Measurements from ENCODE around the gene IPO9. TPM values are rescaled to one million over a fixed set of nuclear protein-coding genes. Genes with fewer than 3 reads are reported as not detected.

Gene IPO9
- total and polyA plus RNA-seq, 10 of the 15 experiments (the other 5 are each of a cell fraction or from before 2014, with no cell fraction given): 19.1 to 77.3 (median 34.1) TPM

DNA sequence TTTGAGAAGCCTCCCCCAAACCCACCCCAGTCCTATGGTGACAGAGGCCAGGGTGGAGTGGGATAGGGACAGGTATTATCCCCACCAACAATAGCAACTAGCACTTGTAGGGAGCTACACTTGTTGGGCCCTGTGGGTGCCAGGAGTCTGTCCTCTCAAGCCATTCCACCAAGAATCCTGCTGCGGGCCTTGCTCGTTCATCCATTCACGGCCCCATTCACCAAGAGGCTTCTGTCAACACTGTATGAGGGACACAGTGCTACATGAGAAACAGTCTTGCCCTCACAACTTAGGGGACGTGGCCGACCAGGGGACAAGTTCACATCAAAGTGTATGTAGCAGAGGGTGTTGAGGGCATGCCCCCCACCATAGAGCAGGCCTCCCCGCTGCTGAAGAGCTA is 78.7 kb downstream of the IPO9 start:
- ATAC-seq (no peak), FAIRE-seq (no peak), DNase-seq (ENCODE audit: low read depth, low spot score) (no peak)
- Histone ChIP-seq H3K36me3 (ENCODE audit: control insufficient read depth in 2 of 2, insufficient read depth in 2 of 2, low read length in 1 of 2) (no peaks in the 10 kb centered on the region), H3K4me3 (no peak overlapping the region), H2AFZ (ENCODE audit: control insufficient read depth, low read depth, low read length) (no peak overlapping the region), H3K4me1 (ENCODE audit: control insufficient read depth, insufficient read depth, low read length) (no peaks in the 10 kb centered on the region), H3K79me2 (ENCODE audit: control insufficient read depth, insufficient read depth, low read length) (no peaks in the 10 kb centered on the region), H3K27ac (ENCODE audit: control insufficient read depth, insufficient read depth) (no peak overlapping the region), H3K4me2 (ENCODE audit: control insufficient read depth, insufficient read depth) (no peak overlapping the region), H3K9ac (ENCODE audit: control insufficient read depth, insufficient read depth, low read length) (no peak overlapping the region), H4K20me1 (ENCODE audit: control insufficient read depth, insufficient read depth) (no peaks in the 10 kb centered on the region), H3K9me3 (replicated peaks; ENCODE audit: control insufficient read depth, insufficient read depth, low read length) (no peaks in the 10 kb centered on the region), H3K27me3 (replicated peaks in 1 of 2; ENCODE audit: control insufficient read depth in 2 of 2, insufficient read depth in 2 of 2, low read length in 1 of 2) (no peaks in the 10 kb centered on the region; a peak in 1 of 4 replicates)
- POLR2A ChIA-PET: interaction anchor here (0.6 kb wide), 1 partner anchor 12 kb away, joined by 3 read pairs; no protein-coding TSS in a partner anchor
- WGBS (ENCODE audit: insufficient coverage, insufficient replicate concordance, low lambda C conversion rate, missing lambda C conversion rate): 42% methylated on average over 6 of the region's 6 CpGs
- in situ Hi-C loops (cut with MboI) (no loop called here), intact Hi-C loops (cut with micrococcal nuclease; ENCODE audit: unreplicated experiment) (no loop called here)
- SMC1A ChIA-PET (ENCODE audit: uncharacterized antibody, unreplicated experiment): interaction anchor here (2.4 kb wide), 1 partner anchor 12 kb away, joined by 7 read pairs; no protein-coding TSS in a partner anchor
- RAD21 ChIA-PET (ENCODE audit: unreplicated experiment): no interaction called here
- no TSS peak for BruUV-seq (replicated peaks)
- TF ChIP-seq BCL11A (IDR thresholded peaks at IDR 0.05; ENCODE audit: low read depth, low read length) (no peak), SIX5 (IDR thresholded peaks at IDR 0.05; ENCODE audit: low read depth, low read length, severe bottlenecking) (no peak), RAD21 (IDR thresholded peaks at IDR 0.05; ENCODE audit: insufficient read depth, low read depth, low read length) (no peak)
- CTCF ChIA-PET: interaction anchor here (3.4 kb wide), 1 partner anchor 12 kb away, joined by 17 read pairs; no protein-coding TSS in a partner anchor

- CTCF ChIA-PET: no interaction called here
- BruUV-seq (replicated peaks): no TSS peak
- Histone ChIP-seq H3K27me3 (replicated peaks in 1 of 2; ENCODE audit: control insufficient read depth in 2 of 2, insufficient read depth in 2 of 2, low read length in 1 of 2) (no peaks in the 10 kb centered on the region; a peak in 2 of 4 replicates), H3K4me2 (ENCODE audit: control insufficient read depth, insufficient read depth) (no peak overlapping the region), H4K20me1 (ENCODE audit: control insufficient read depth, insufficient read depth) (no peaks in the 10 kb centered on the region), H3K79me2 (ENCODE audit: control insufficient read depth, insufficient read depth, low read length) (no peaks in the 10 kb centered on the region), H3K27ac (ENCODE audit: control insufficient read depth, insufficient read depth) (no peak overlapping the region), H3K9ac (ENCODE audit: control insufficient read depth, insufficient read depth, low read length) (no peak overlapping the region), H3K4me1 (ENCODE audit: control insufficient read depth, insufficient read depth, low read length) (peaks cover 4% of the 10 kb centered on the region; the same call in 1 of the 2 replicates), H2AFZ (ENCODE audit: control insufficient read depth, low read depth, low read length) (no peak overlapping the region), H3K9me3 (replicated peaks; ENCODE audit: control insufficient read depth, insufficient read depth, low read length) (no peaks in the 10 kb centered on the region), H3K36me3 (ENCODE audit: control insufficient read depth in 2 of 2, insufficient read depth in 2 of 2, low read length in 1 of 2) (no peaks in the 10 kb centered on the region), H3K4me3 (no peak overlapping the region)
- ATAC-seq: no peak
- in situ Hi-C loops (cut with MboI): no loop called here
- DNase-seq (ENCODE audit: low read depth, low spot score): no peak
- RAD21 ChIA-PET (ENCODE audit: unreplicated experiment): no interaction called here
- 25% methylated on average over 4 of the region's 4 CpGs for WGBS (ENCODE audit: insufficient coverage, insufficient replicate concordance, low lambda C conversion rate, missing lambda C conversion rate)
- no peak for FAIRE-seq
- intact Hi-C loops (cut with micrococcal nuclease; ENCODE audit: unreplicated experiment): no loop called here
- POLR2A ChIA-PET: no interaction called here
- SMC1A ChIA-PET (ENCODE audit: uncharacterized antibody, unreplicated experiment): no interaction called here
- TF ChIP-seq, protein P1, sequence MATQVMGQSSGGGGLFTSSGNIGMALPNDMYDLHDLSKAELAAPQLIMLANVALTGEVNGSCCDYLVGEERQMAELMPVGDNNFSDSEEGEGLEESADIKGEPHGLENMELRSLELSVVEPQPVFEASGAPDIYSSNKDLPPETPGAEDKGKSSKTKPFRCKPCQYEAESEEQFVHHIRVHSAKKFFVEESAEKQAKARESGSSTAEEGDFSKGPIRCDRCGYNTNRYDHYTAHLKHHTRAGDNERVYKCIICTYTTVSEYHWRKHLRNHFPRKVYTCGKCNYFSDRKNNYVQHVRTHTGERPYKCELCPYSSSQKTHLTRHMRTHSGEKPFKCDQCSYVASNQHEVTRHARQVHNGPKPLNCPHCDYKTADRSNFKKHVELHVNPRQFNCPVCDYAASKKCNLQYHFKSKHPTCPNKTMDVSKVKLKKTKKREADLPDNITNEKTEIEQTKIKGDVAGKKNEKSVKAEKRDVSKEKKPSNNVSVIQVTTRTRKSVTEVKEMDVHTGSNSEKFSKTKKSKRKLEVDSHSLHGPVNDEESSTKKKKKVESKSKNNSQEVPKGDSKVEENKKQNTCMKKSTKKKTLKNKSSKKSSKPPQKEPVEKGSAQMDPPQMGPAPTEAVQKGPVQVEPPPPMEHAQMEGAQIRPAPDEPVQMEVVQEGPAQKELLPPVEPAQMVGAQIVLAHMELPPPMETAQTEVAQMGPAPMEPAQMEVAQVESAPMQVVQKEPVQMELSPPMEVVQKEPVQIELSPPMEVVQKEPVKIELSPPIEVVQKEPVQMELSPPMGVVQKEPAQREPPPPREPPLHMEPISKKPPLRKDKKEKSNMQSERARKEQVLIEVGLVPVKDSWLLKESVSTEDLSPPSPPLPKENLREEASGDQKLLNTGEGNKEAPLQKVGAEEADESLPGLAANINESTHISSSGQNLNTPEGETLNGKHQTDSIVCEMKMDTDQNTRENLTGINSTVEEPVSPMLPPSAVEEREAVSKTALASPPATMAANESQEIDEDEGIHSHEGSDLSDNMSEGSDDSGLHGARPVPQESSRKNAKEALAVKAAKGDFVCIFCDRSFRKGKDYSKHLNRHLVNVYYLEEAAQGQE (IDR thresholded peaks at IDR 0.05; ENCODE audit: low read depth, low read length): no peak
- TF ChIP-seq RAD21 (IDR thresholded peaks at IDR 0.05; ENCODE audit: insufficient read depth, low read depth, low read length) (no peak), NR2C2 (IDR thresholded peaks at IDR 0.05; ENCODE audit: borderline replicate concordance, control insufficient read depth, insufficient read length, low read depth) (no peak), BRCA1 (IDR thresholded peaks at IDR 0.05; ENCODE audit: low read depth, low read length) (no peak), MEF2B (IDR thresholded peaks at IDR 0.05; ENCODE audit: partially characterized antibody, poor library complexity, severe bottlenecking) (no peak)
- TF ChIP-seq, protein P2, sequence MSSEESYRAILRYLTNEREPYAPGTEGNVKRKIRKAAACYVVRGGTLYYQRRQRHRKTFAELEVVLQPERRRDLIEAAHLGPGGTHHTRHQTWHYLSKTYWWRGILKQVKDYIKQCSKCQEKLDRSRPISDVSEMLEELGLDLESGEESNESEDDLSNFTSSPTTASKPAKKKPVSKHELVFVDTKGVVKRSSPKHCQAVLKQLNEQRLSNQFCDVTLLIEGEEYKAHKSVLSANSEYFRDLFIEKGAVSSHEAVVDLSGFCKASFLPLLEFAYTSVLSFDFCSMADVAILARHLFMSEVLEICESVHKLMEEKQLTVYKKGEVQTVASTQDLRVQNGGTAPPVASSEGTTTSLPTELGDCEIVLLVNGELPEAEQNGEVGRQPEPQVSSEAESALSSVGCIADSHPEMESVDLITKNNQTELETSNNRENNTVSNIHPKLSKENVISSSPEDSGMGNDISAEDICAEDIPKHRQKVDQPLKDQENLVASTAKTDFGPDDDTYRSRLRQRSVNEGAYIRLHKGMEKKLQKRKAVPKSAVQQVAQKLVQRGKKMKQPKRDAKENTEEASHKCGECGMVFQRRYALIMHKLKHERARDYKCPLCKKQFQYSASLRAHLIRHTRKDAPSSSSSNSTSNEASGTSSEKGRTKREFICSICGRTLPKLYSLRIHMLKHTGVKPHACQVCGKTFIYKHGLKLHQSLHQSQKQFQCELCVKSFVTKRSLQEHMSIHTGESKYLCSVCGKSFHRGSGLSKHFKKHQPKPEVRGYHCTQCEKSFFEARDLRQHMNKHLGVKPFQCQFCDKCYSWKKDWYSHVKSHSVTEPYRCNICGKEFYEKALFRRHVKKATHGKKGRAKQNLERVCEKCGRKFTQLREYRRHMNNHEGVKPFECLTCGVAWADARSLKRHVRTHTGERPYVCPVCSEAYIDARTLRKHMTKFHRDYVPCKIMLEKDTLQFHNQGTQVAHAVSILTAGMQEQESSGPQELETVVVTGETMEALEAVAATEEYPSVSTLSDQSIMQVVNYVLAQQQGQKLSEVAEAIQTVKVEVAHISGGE (CRISPR knock-in tag; IDR thresholded peaks at IDR 0.05): no peak
Measured at GRCh38 chr1:201911826-201912571, 83.0 kb downstream of the IPO9 start.

Data from GM12878 (cell line).